NB4 (cell line): ENCODE measurements around the gene NUTM2F.

ENCODE experiments used
- CTCF ChIP-seq: IDR thresholded peaks from one replicate; pipeline ENCODE4 v1.5.1; 2012; ENCODE audit warnings: low read depth, low read length
- MAX ChIP-seq: IDR thresholded peaks from 2 replicates; pipeline ENCODE4 v1.6.1; 2011; ENCODE audit warnings: low read depth, low read length
- MYC ChIP-seq: IDR thresholded peaks from 2 replicates; pipeline ENCODE4 v1.6.1; 2011; ENCODE audit warnings: low read depth, low read length
- POLR2A ChIP-seq: IDR thresholded peaks from 2 replicates; pipeline ENCODE4 v1.6.1; 2011; ENCODE audit warnings: mild to moderate bottlenecking; ENCODE audit not compliant: insufficient read length; ENCODE audit errors: extremely low read depth

- TF ChIP-seq CTCF, result no peak
- TF ChIP-seq POLR2A, result no peak
- TF ChIP-seq MAX, result no peak
- TF ChIP-seq MYC, result no peak
Observed at GRCh38 chr9:94286116-94286515, 42.3 kb downstream of the NUTM2F start.
